Prostate gland (tissue), 2 donors: ENCODE data around the gene SLC51B.

Experiments used
- POLR2AphosphoS5 ChIP-seq: sonication (generic); formaldehyde crosslinking; IDR thresholded peaks from one replicate; pipeline ENCODE4 v1.6.1; 2017; ENCODE audit warnings: antibody characterized with exemption
- TF ChIP-seq, protein P1 (sequence below), 4 experiments: fragments of 200-600 bp in 2 of 4; fragments of 450-650 bp in 2 of 4; sonication (generic) in 2 of 4; IDR thresholded peaks; 1 replicate in 3 of 4; 2 replicates in 1 of 4; pipeline ENCODE4 v1.5.1; 2016 to 2019; ENCODE audit warnings: antibody characterized with exemption in 4 of 4, mild to moderate bottlenecking in 2 of 4, moderate library complexity in 2 of 4

DNA sequence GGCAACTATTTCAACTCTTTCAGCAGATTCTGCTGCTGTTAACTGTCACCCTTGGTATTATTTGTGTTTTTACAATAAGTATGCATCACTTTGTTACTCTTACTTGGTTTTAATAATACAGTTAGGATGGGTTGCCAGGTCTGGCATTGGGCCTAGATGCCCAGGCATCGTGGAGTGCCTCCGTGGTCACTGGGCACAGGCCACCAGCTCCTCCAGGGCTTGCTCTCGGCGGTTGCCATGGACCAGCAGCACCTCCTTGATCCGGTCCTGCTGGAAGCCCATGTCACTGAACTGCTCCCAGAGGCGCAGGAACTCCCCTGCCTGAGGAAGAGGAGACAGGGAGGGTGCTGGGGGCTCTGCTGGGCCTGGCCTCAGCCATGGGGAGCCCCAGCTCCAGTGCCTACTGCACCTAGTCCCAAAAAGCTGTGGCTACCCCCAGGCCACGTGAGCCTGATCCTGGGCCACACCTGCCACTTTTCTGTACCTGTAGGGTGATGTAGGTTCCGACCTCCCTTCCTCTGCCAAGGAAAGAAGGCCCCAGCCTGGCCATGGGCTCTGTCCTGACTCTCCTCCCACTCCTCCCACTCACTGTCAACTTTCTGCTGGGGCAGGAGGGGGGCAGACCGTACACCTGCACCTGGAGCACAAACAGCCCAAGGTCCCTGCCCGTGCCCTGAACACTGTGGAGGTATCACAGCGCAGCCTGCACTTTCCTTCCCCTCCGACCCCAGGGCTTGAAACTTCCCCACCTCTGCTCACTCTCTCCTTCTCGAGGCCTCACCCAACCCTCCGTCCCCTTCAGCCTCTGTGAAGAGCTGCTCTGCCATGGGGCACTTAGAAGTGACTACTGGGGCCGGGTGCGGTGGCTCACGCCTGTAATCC lies 48.0 kb downstream of the SLC51B start:
- TF ChIP-seq, protein P1, sequence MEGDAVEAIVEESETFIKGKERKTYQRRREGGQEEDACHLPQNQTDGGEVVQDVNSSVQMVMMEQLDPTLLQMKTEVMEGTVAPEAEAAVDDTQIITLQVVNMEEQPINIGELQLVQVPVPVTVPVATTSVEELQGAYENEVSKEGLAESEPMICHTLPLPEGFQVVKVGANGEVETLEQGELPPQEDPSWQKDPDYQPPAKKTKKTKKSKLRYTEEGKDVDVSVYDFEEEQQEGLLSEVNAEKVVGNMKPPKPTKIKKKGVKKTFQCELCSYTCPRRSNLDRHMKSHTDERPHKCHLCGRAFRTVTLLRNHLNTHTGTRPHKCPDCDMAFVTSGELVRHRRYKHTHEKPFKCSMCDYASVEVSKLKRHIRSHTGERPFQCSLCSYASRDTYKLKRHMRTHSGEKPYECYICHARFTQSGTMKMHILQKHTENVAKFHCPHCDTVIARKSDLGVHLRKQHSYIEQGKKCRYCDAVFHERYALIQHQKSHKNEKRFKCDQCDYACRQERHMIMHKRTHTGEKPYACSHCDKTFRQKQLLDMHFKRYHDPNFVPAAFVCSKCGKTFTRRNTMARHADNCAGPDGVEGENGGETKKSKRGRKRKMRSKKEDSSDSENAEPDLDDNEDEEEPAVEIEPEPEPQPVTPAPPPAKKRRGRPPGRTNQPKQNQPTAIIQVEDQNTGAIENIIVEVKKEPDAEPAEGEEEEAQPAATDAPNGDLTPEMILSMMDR (IDR thresholded peaks at IDR 0.05): no peak
- TF ChIP-seq POLR2AphosphoS5: no peak
